Measurements from ENCODE around the gene TFDP2. TPM values are rescaled to one million over a fixed set of nuclear protein-coding genes. Genes with fewer than 3 reads are reported as not detected.

The TFDP2 gene
- total and polyA plus RNA-seq, 7 donors: 5.5 to 46.9 (median 29.7) TPM

GRCh38 chr3:141942006-141942405, 207.3 kb downstream of the TFDP2 start:
- 92 to 97% (median 93%) methylated on average over 8 of the region's 8 CpGs for WGBS, 3 donors
- Histone ChIP-seq H3K36me3 (ENCODE audit: insufficient read depth in 1 of 2, low read depth in 1 of 2) (no peaks in the 10 kb centered on the region), H3K9me3 (no peaks in the 10 kb centered on the region), H3K4me3 (no peak overlapping the region), H3K27ac (no peak overlapping the region), H3K4me1 (no peaks in the 10 kb centered on the region), H3K27me3 (ENCODE audit: insufficient read depth in 3 of 3, low read length in 2 of 3) (no peaks in the 10 kb centered on the region)
- DNase-seq (no peak), ATAC-seq (no peak)
- TF ChIP-seq CTCF (IDR thresholded peaks at IDR 0.05): no peak
- intact Hi-C loops (cut with DNase I): no loop called here

- no peak for TF ChIP-seq CTCF (IDR thresholded peaks at IDR 0.05)
- no peaks in the 10 kb centered on the region for H3K36me3 ChIP-seq (ENCODE audit: insufficient read depth in 1 of 2, low read depth in 1 of 2)
- ATAC-seq (no peak), DNase-seq (no peak)
- no peaks in the 10 kb centered on the region for H3K27me3 ChIP-seq (ENCODE audit: insufficient read depth in 3 of 3, low read length in 2 of 3)
- WGBS, 3 donors: 73 to 85% (median 75%) methylated on average over 8 of the region's 8 CpGs
- no peaks in the 10 kb centered on the region for H3K9me3 ChIP-seq
- H3K27ac ChIP-seq: no peak overlapping the region
- H3K4me1 ChIP-seq: no peaks in the 10 kb centered on the region
- H3K4me3 ChIP-seq: no peak overlapping the region
- intact Hi-C loops (cut with DNase I): no loop called here
Measured at GRCh38 chr3:141941093-141941492, 208.3 kb downstream of the TFDP2 start.

GRCh38 chr3:141940194-141940776, 209.1 kb downstream of the TFDP2 start:
- Histone ChIP-seq H3K9me3 (no peaks in the 10 kb centered on the region), H3K27me3 (ENCODE audit: insufficient read depth in 3 of 3, low read length in 2 of 3) (no peaks in the 10 kb centered on the region), H3K4me3 (no peak overlapping the region), H3K36me3 (ENCODE audit: insufficient read depth in 1 of 2, low read depth in 1 of 2) (no peaks in the 10 kb centered on the region), H3K27ac (no peak overlapping the region), H3K4me1 (no peaks in the 10 kb centered on the region)
- 39 to 43% (median 39%) methylated on average over 12 of the region's 12 CpGs for WGBS, 3 donors
- DNase-seq (no peak), ATAC-seq (no peak)
- TF ChIP-seq CTCF (IDR thresholded peaks at IDR 0.05): no peak
- intact Hi-C loops (cut with DNase I): no loop called here

- Histone ChIP-seq H3K27me3 (ENCODE audit: insufficient read depth in 3 of 3, low read length in 2 of 3) (no peaks in the 10 kb centered on the region), H3K4me3 (no peak overlapping the region), H3K9me3 (no peaks in the 10 kb centered on the region), H3K36me3 (ENCODE audit: insufficient read depth in 1 of 2, low read depth in 1 of 2) (no peaks in the 10 kb centered on the region), H3K27ac (no peak overlapping the region), H3K4me1 (no peaks in the 10 kb centered on the region)
- intact Hi-C loops (cut with DNase I): no loop called here
- WGBS, 3 donors: 87 to 88% (median 87%) methylated on average over 4 of the region's 4 CpGs
- no peak for TF ChIP-seq CTCF (IDR thresholded peaks at IDR 0.05)
- DNase-seq: no peak
- no peak for ATAC-seq
Measured at GRCh38 chr3:141939759-141940158, 209.6 kb downstream of the TFDP2 start.

- no peak for TF ChIP-seq CTCF (IDR thresholded peaks at IDR 0.05)
- H3K36me3 ChIP-seq (ENCODE audit: insufficient read depth in 1 of 2, low read depth in 1 of 2): no peaks in the 10 kb centered on the region
- H3K27me3 ChIP-seq (ENCODE audit: insufficient read depth in 3 of 3, low read length in 2 of 3): no peaks in the 10 kb centered on the region
- intact Hi-C loops (cut with DNase I): no loop called here
- 86 to 92% (median 89%) methylated on average over 18 to 20 of the region's 20 CpGs for WGBS, 3 donors
- H3K4me3 ChIP-seq: no peak overlapping the region
- no peaks in the 10 kb centered on the region for H3K4me1 ChIP-seq
- H3K9me3 ChIP-seq: no peaks in the 10 kb centered on the region
- H3K27ac ChIP-seq: no peak overlapping the region
- ATAC-seq (no peak), DNase-seq (no peak)
Measured at GRCh38 chr3:141938011-141938500, 211.3 kb downstream of the TFDP2 start.

All from psoas muscle (tissue), 8 donors.